ENCODE measurements around the gene MRPL36. TPM values are rescaled to one million over a fixed set of nuclear protein-coding genes. Genes with fewer than 3 reads are reported as not detected.

MRPL36 gene
- total RNA-seq, 1 experiment from 2014 or later: 79.9 TPM

DNA sequence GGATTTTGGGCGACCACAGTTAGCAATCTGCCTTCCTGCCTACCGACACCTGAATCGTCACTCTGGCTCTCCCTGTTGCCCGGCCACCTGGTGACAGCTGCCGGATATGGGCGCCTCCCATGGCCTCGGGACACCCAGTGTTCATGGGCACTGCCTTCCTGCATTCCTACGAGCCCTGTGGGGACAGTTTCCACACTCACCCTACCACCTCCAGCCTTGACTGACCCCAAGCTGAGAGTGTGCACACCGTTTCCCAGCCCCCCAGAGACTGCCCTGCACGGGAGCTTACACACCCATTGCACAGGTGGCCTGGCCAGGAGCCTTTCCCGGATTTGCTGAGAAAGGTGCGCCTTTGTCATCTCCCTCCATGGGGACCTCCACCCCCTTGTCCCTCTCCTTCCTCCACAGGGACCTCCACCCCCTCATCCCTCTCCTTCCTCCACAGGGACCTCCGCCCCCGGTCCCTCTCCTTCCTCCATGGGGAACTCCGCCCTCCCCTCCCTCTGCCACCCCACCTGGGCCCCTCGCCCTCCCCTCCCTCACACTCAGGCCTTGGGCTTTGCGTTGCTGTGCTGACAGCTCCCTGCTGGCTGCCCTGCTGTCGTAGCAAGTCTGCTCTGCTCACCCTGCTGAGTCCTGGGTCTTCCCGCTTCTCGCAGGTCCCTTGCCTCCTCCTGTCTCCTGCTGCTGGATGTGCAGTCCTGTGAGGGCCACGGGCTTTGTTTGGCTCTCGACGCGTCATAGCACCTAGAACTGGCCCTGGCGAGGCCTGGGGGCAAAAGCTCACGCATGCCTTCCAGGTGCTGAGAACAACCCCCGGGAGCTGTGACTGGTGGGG is 48.4 kb downstream of the MRPL36 start:
- in situ Hi-C loops (cut with HindIII; ENCODE audit: low pct_unique_long_range_greater_than_20kb, low sequenced_read_pairs): no loop called here
- CTCF ChIA-PET: interaction anchor here (0.6 kb wide), 1 partner anchor 106 kb away, joined by 3 read pairs; no protein-coding TSS in a partner anchor
- H3K27me3 ChIP-seq (ENCODE audit: control insufficient read depth, insufficient read depth, low read length): no peaks in the 10 kb centered on the region

DNA sequence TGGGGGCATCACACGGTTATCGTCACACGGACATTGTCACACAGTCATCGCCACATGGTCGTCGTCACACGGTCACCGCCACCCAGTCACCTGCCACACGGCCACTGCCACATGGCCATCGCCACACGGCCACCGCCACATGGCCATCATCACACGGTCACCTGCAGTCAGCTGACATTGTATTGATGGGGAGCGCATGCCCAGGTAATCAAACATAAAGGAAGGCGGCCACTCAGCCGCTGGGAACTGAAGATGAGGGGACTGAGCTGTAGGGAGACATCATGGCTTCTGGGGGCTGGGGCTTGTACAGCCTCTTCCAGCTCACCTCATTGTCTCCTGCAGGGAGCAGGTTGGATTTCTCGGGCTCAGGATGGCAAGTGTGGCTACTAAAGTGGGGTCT is 49.2 kb downstream of the MRPL36 start:
- Histone ChIP-seq H3K27me3 (ENCODE audit: control insufficient read depth, insufficient read depth, low read length) (no peaks in the 10 kb centered on the region), H3K4me3 (ENCODE audit: low read depth in 2 of 2, low read length in 2 of 2) (no peak overlapping the region), H3K9me3 (ENCODE audit: control insufficient read depth, insufficient read depth, low read depth, low read length) (no peaks in the 10 kb centered on the region), H3K36me3 (ENCODE audit: control insufficient read depth, insufficient read depth, low read length) (no peaks in the 10 kb centered on the region), H3K27ac (ENCODE audit: low read length) (no peak overlapping the region), H3K4me1 (ENCODE audit: control insufficient read depth, insufficient read depth, low read length) (no peaks in the 10 kb centered on the region)
- ATAC-seq: no peak
- ChIA-PET POLR2A (no interaction called here), CTCF (no interaction called here)
- in situ Hi-C loops (cut with HindIII; ENCODE audit: low pct_unique_long_range_greater_than_20kb, low sequenced_read_pairs) (no loop called here), intact Hi-C loops (cut with micrococcal nuclease; ENCODE audit: unreplicated experiment) (no loop called here)
- no TSS peak for BruUV-seq (replicated peaks)
- no peak for DNase-seq (ENCODE audit: low read depth, low spot score)
- TF ChIP-seq, protein P1, sequence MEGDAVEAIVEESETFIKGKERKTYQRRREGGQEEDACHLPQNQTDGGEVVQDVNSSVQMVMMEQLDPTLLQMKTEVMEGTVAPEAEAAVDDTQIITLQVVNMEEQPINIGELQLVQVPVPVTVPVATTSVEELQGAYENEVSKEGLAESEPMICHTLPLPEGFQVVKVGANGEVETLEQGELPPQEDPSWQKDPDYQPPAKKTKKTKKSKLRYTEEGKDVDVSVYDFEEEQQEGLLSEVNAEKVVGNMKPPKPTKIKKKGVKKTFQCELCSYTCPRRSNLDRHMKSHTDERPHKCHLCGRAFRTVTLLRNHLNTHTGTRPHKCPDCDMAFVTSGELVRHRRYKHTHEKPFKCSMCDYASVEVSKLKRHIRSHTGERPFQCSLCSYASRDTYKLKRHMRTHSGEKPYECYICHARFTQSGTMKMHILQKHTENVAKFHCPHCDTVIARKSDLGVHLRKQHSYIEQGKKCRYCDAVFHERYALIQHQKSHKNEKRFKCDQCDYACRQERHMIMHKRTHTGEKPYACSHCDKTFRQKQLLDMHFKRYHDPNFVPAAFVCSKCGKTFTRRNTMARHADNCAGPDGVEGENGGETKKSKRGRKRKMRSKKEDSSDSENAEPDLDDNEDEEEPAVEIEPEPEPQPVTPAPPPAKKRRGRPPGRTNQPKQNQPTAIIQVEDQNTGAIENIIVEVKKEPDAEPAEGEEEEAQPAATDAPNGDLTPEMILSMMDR (IDR thresholded peaks at IDR 0.05): no peak
- TF ChIP-seq, protein P2, sequence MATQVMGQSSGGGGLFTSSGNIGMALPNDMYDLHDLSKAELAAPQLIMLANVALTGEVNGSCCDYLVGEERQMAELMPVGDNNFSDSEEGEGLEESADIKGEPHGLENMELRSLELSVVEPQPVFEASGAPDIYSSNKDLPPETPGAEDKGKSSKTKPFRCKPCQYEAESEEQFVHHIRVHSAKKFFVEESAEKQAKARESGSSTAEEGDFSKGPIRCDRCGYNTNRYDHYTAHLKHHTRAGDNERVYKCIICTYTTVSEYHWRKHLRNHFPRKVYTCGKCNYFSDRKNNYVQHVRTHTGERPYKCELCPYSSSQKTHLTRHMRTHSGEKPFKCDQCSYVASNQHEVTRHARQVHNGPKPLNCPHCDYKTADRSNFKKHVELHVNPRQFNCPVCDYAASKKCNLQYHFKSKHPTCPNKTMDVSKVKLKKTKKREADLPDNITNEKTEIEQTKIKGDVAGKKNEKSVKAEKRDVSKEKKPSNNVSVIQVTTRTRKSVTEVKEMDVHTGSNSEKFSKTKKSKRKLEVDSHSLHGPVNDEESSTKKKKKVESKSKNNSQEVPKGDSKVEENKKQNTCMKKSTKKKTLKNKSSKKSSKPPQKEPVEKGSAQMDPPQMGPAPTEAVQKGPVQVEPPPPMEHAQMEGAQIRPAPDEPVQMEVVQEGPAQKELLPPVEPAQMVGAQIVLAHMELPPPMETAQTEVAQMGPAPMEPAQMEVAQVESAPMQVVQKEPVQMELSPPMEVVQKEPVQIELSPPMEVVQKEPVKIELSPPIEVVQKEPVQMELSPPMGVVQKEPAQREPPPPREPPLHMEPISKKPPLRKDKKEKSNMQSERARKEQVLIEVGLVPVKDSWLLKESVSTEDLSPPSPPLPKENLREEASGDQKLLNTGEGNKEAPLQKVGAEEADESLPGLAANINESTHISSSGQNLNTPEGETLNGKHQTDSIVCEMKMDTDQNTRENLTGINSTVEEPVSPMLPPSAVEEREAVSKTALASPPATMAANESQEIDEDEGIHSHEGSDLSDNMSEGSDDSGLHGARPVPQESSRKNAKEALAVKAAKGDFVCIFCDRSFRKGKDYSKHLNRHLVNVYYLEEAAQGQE (IDR thresholded peaks at IDR 0.05; ENCODE audit: insufficient read depth in 1 of 2, low read depth in 2 of 2, low read length in 1 of 2): no peak
- TF ChIP-seq TCF7L2 (IDR thresholded peaks at IDR 0.05; ENCODE audit: low read depth, low read length) (no peak), SIN3A (IDR thresholded peaks at IDR 0.05; ENCODE audit: borderline replicate concordance, insufficient read depth, low read depth, low read length) (no peak), POLR2AphosphoS5 (IDR thresholded peaks at IDR 0.05; ENCODE audit: low read depth, low read length) (no peak)

More for the DNA sequence above, 48.4 kb downstream of the MRPL36 start:
- no peaks in the 10 kb centered on the region for H3K36me3 ChIP-seq (ENCODE audit: control insufficient read depth, insufficient read depth, low read length)
- H3K27ac ChIP-seq (ENCODE audit: low read length): no peak overlapping the region
- no peak overlapping the region for H3K4me3 ChIP-seq (ENCODE audit: low read depth in 2 of 2, low read length in 2 of 2)
- DNase-seq (ENCODE audit: low read depth, low spot score) (no peak), ATAC-seq (peak; percentile 56; the same call in 1 of the 2 replicates)
- POLR2A ChIA-PET: no interaction called here
- H3K9me3 ChIP-seq (ENCODE audit: control insufficient read depth, insufficient read depth, low read depth, low read length): no peaks in the 10 kb centered on the region
- intact Hi-C loops (cut with micrococcal nuclease; ENCODE audit: unreplicated experiment): no loop called here
- no TSS peak for BruUV-seq (replicated peaks)
- no peak for TF ChIP-seq POLR2AphosphoS5 (IDR thresholded peaks at IDR 0.05; ENCODE audit: low read depth, low read length)
- TF ChIP-seq, protein P2 (IDR thresholded peaks at IDR 0.05; ENCODE audit: insufficient read depth in 1 of 2, low read depth in 2 of 2, low read length in 1 of 2): no peak
- TF ChIP-seq, protein P1 (IDR thresholded peaks at IDR 0.05): no peak
- no peak for TF ChIP-seq SIN3A (IDR thresholded peaks at IDR 0.05; ENCODE audit: borderline replicate concordance, insufficient read depth, low read depth, low read length)
- TF ChIP-seq TCF7L2 (IDR thresholded peaks at IDR 0.05; ENCODE audit: low read depth, low read length): no peak
- H3K4me1 ChIP-seq (ENCODE audit: control insufficient read depth, insufficient read depth, low read length): no peaks in the 10 kb centered on the region
